Activated CD8-positive, alpha-beta memory T cell treated with anti-CD3 and anti-CD28 coated beads for 24 hours (primary cell): ENCODE data around the gene ADGRE3.
"Not testable (repeated sequence)": the region's sequence is repeated elsewhere in the genome, so short reads cannot be mapped to it uniquely, and the experiment has no call there.

Source experiments
- DNase-seq: peaks from one replicate; pipeline ENCODE4 v3.0.0-alpha.2; 2020

The ADGRE3 gene

GRCh38 chr19:14669940-14670339 lies 4.7 kb downstream of the ADGRE3 start:
- no peak for DNase-seq

GRCh38 chr19:14661372-14661924 lies 13.2 kb downstream of the ADGRE3 start:
- DNase-seq = no peak

GRCh38 chr19:14659874-14660489 lies 14.7 kb downstream of the ADGRE3 start:
- DNase-seq = no peak

- no peak for DNase-seq
Measured at GRCh38 chr19:14655726-14656125, 18.9 kb downstream of the ADGRE3 start.

GRCh38 chr19:14654786-14655560 lies 19.7 kb downstream of the ADGRE3 start:
- no peak for DNase-seq

GRCh38 chr19:14650161-14650560 lies 24.5 kb downstream of the ADGRE3 start:
- no peak for DNase-seq

- DNase-seq = no peak
Measured at GRCh38 chr19:14649020-14649419, 25.6 kb downstream of the ADGRE3 start.

GRCh38 chr19:14648506-14648905 lies 26.1 kb downstream of the ADGRE3 start:
- no peak for DNase-seq

- DNase-seq = no peak
Measured at GRCh38 chr19:14639536-14640277, 34.9 kb downstream of the ADGRE3 start.

GRCh38 chr19:14632286-14632685 lies 42.4 kb downstream of the ADGRE3 start:
- DNase-seq = peak; percentile 41

- peak; percentile 32 for DNase-seq
Measured at GRCh38 chr19:14629557-14629956, 45.1 kb downstream of the ADGRE3 start.

- DNase-seq = not testable (repeated sequence)
Measured at GRCh38 chr19:14624491-14624890, 50.2 kb downstream of the ADGRE3 start.

GRCh38 chr19:14619404-14619803 lies 55.2 kb downstream of the ADGRE3 start:
- DNase-seq = no peak

- no peak for DNase-seq
Measured at GRCh38 chr19:14616407-14616806, 58.2 kb downstream of the ADGRE3 start.

GRCh38 chr19:14615623-14616022 lies 59.0 kb downstream of the ADGRE3 start:
- no peak for DNase-seq

GRCh38 chr19:14614099-14614412 lies 60.6 kb downstream of the ADGRE3 start:
- DNase-seq = no peak

GRCh38 chr19:14613399-14614098 lies 61.1 kb downstream of the ADGRE3 start:
- not testable (repeated sequence) for DNase-seq

GRCh38 chr19:14612657-14613056 lies 62.0 kb downstream of the ADGRE3 start:
- no peak for DNase-seq

- not testable (repeated sequence) for DNase-seq
Measured at GRCh38 chr19:14612242-14612641, 62.4 kb downstream of the ADGRE3 start.

- DNase-seq = no peak
Measured at GRCh38 chr19:14611051-14611450, 63.6 kb downstream of the ADGRE3 start.

GRCh38 chr19:14606627-14607026 lies 68.0 kb downstream of the ADGRE3 start:
- no peak for DNase-seq

GRCh38 chr19:14603990-14604387 lies 70.7 kb downstream of the ADGRE3 start:
- DNase-seq = no peak

GRCh38 chr19:14599548-14600147 lies 75.0 kb downstream of the ADGRE3 start:
- no peak for DNase-seq
